ENCODE data around the gene MYO1E.
A peak's percentile ranks its signal among the peaks of the same experiment; 100 is the strongest.
"Not testable (repeated sequence)": the region's sequence is repeated elsewhere in the genome, so short reads cannot be mapped to it uniquely, and the experiment has no call there.

MYO1E gene

GRCh38 chr15:59171067-59171397 lies 201.6 kb downstream of the MYO1E start:
- DNase-seq: no peak

- DNase-seq: peak in 30 of 56 donors; percentile 8 to 68 (median 26)
Measured at GRCh38 chr15:59170295-59171066, 202.2 kb downstream of the MYO1E start.

- DNase-seq: no peak
Measured at GRCh38 chr15:59169251-59169708, 203.4 kb downstream of the MYO1E start.

- DNase-seq: no peak
Measured at GRCh38 chr15:59168536-59168935, 204.1 kb downstream of the MYO1E start.

- DNase-seq: no peak
Measured at GRCh38 chr15:59166601-59167265, 205.9 kb downstream of the MYO1E start.

- DNase-seq: no peak
Measured at GRCh38 chr15:59166166-59166565, 206.5 kb downstream of the MYO1E start.

- no peak for DNase-seq
Measured at GRCh38 chr15:59165726-59166125, 206.9 kb downstream of the MYO1E start.

GRCh38 chr15:59162080-59162479 lies 210.6 kb downstream of the MYO1E start:
- not testable (repeated sequence) for DNase-seq

GRCh38 chr15:59160880-59161593 lies 211.6 kb downstream of the MYO1E start:
- peak in 7 of 56 donors; percentile 11 to 40 (median 18) for DNase-seq

GRCh38 chr15:59159210-59159609 lies 213.5 kb downstream of the MYO1E start:
- no peak for DNase-seq

- DNase-seq: no peak
Measured at GRCh38 chr15:59158701-59159034, 214.0 kb downstream of the MYO1E start.

- no peak for DNase-seq
Measured at GRCh38 chr15:59157840-59158700, 214.6 kb downstream of the MYO1E start.

- no peak for DNase-seq
Measured at GRCh38 chr15:59157396-59157795, 215.3 kb downstream of the MYO1E start.

GRCh38 chr15:59155431-59155830 lies 217.2 kb downstream of the MYO1E start:
- DNase-seq: no peak

GRCh38 chr15:59154243-59154642 lies 218.4 kb downstream of the MYO1E start:
- DNase-seq: no peak

- no peak for DNase-seq
Measured at GRCh38 chr15:59153466-59153865, 219.2 kb downstream of the MYO1E start.

GRCh38 chr15:59152694-59153450 lies 219.8 kb downstream of the MYO1E start:
- no peak for DNase-seq

GRCh38 chr15:59150185-59150584 lies 222.5 kb downstream of the MYO1E start:
- DNase-seq: no peak

GRCh38 chr15:59148153-59148833 lies 224.4 kb downstream of the MYO1E start:
- DNase-seq: no peak

GRCh38 chr15:59147666-59148065 lies 225.0 kb downstream of the MYO1E start:
- DNase-seq: no peak
